Germinal center (tissue), 1 donor: ENCODE data around the gene CACNA1A.

ENCODE experiments used
- DNase-seq: peaks from one replicate; pipeline ENCODE4 v3.0.0; 2012; ENCODE audit warnings: mixed read lengths, low spot score

Gene CACNA1A

GRCh38 chr19:13493516-13494310 lies 12.6 kb downstream of the CACNA1A start:
- no peak for DNase-seq

GRCh38 chr19:13492128-13492527 lies 14.2 kb downstream of the CACNA1A start:
- DNase-seq = no peak

- no peak for DNase-seq
Measured at GRCh38 chr19:13487985-13488384, 18.3 kb downstream of the CACNA1A start.

DNA sequence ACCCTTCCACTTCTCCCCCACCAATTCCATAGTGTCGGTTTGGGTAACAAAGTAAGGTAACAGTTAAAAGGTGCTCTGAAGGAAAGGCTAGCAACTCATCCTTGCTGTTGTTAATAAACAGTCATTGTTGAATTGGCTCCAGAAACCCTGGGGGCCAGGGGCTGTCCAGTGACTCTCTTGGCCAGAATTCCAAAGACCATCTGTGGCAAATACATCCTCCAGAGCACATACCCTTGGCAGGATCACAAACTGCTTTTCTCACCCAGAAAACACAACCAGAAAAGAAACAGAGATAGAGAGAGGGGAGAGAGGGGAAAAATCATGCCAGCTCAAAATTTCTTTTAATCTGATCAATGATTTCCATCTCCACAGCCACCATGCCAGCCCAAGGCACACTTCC lies 22.1 kb downstream of the CACNA1A start:
- no peak for DNase-seq

DNA sequence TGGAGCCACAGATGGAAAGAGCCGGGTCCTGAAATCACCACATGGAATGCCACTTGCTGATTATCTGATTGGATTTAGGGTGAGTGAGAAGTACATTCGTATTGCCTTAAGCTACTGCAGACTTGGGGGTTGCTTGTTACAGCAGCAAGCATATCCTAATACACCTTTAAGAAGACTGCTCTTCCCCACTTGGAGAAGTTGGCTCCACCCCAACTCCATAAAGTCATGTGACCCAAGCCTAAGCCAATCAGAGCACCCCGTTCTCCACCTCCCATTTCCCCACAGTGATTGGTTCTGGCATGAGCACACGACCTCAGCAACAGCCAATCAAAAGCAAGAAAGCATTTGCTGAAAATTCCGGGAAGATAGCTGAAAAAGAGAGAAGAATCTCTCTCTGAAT lies 23.1 kb downstream of the CACNA1A start:
- no peak for DNase-seq

- DNase-seq = no peak
Measured at GRCh38 chr19:13478576-13478975, 27.7 kb downstream of the CACNA1A start.

- no peak for DNase-seq
Measured at GRCh38 chr19:13476071-13476470, 30.2 kb downstream of the CACNA1A start.

- no peak for DNase-seq
Measured at GRCh38 chr19:13475044-13475443, 31.2 kb downstream of the CACNA1A start.

GRCh38 chr19:13466697-13467096 lies 39.6 kb downstream of the CACNA1A start:
- no peak for DNase-seq

GRCh38 chr19:13463296-13463695 lies 43.0 kb downstream of the CACNA1A start:
- peak; percentile 12 for DNase-seq

DNA sequence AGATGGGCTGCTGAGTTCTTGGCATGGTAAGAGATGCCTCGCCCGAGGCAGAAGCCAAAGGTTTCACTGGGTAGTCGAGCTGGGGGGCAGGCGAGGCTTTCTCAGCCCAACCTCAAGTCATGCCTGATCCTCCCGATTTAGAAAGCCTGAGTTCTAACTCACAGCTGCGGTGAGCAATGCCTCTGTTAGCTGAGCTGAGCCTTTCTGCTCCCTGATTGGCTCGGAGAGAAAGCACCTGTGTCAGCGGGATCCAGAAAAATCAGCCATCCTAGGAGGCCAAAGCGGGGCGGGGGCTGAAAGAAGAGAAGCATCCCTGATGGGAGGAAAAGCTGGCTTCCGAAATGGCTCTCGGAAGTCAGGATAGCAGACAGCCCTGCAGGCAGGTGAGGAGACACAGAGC lies 44.7 kb downstream of the CACNA1A start:
- DNase-seq = no peak

GRCh38 chr19:13460045-13460444 lies 46.2 kb downstream of the CACNA1A start:
- no peak for DNase-seq

DNA sequence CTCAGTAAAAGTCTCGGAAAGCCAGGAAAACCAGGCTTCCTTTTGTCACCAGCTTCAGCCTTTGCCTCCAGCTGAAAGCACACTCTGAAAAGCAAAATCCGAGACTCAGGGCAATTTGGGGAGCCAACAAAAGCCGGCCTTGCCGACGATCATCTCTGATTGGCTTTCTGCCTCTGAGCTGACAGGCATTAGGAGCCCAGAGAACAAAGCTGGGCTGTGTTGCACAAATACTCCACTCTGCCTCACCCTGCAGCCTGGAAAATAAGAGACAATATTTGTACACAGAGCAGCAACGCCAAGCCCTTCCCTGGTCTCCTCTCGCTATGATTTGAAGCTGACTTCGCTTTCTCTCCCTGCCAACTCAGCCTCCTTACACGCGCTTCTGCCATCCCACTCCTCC lies 46.9 kb downstream of the CACNA1A start:
- DNase-seq = no peak

GRCh38 chr19:13451434-13451995 lies 54.8 kb downstream of the CACNA1A start:
- DNase-seq = no peak

- no peak for DNase-seq
Measured at GRCh38 chr19:13447978-13448377, 58.3 kb downstream of the CACNA1A start.

DNA sequence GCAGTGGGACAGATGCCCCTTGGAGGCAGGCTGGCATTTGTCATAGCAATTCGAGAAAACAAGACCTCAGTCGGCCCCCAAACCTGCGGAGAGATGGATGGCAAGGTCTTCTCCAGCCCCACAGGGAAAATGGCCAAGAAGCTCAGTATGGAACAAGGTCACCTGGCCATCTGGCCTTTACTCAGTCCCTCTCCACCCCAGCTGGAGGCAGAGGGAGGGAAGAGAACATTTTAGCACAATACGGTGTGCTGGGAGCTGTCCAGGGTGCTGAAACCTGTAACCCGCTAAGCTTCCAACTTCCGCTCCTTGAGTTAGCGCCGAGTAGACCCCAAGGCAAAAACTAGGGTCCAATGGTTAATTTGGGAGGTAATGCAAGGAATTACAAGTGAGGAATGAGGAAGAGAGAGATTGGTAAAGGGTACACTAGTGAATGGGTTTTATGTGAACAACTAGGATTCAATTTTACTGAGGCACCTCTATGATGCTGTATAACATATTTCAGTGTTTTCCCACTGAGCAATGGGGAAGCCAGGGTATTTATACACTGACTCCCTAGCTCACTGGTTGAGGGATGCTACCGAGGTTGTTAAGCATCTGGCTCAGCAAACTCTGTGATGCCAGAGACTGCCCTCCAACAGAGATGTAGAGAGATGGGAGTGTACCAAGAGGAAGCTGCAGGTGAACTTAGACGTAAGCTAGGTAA lies 64.3 kb downstream of the CACNA1A start:
- peak; percentile 42 for DNase-seq

- DNase-seq = no peak
Measured at GRCh38 chr19:13437919-13438618, 68.2 kb downstream of the CACNA1A start.

GRCh38 chr19:13436352-13436751 lies 69.9 kb downstream of the CACNA1A start:
- no peak for DNase-seq

DNA sequence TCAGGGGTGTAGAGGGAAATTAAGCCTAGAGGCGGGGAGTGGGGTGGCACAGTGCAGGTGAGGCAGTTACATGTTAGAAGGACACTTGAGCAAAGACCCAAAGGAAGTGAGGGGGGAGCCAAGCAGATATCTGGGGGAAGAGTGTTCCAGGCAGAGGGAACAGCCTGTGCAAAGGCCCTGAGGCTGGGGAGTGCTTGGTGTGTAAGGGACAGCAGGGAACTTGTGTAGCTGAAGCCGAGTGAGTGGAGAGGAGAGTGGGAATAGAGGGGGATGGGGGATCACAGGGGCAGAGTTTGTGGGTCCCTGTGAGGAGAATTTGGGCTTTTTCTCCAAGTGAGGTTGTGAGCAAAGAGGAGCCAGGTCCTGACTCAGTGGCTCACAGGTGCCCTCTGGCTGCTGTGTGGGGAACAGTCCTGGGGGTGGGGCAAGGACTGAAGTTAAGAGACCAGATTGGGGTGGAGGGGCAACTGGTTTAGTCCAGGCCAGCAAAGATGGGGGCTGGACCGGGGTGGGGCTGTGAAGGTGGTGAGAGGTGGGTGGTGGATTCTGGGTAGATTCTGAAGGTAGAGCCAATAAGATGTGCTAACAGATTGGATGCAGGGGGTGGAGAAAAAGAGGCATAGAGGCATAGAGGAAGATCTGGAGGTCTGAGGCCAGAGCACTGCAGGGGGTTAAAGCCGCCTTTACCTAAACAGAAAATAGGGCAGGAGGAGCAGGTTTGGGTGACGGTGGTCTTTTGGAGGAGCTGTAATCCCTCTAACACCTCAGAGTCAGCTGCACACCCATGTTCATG lies 75.3 kb downstream of the CACNA1A start:
- DNase-seq = peak; percentile 23

- no peak for DNase-seq
Measured at GRCh38 chr19:13429563-13429962, 76.7 kb downstream of the CACNA1A start.

DNA sequence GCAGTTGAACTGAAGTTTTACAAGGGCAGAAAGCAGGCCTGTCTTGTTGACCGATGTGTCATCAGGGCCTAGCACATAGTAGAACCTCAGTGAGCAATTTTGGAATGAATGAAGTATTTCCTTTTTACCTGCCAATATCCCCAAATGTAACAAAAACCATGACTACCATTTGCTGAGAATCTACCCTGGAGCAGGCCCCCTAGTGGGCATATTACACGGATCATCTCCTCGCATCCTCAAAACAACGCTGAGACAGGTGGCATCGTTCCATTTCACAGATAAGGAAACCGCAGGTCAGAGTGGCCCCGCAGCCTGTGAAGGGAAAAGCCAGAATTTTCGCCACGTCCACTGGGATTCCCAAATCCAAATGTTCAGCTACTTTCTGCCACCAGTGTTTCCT lies 77.9 kb downstream of the CACNA1A start:
- DNase-seq = no peak
